K562 (cell line): ENCODE data around the gene MRM2. TPM values are rescaled to one million over a fixed set of nuclear protein-coding genes. Genes with fewer than 3 reads are reported as not detected.
A peak's percentile ranks its signal among the peaks of the same experiment; 100 is the strongest.

Experiments used
- E4F1 ChIP-seq: fragments of 250-450 bp; sonication (Bioruptor Pico); IDR thresholded peaks from 2 replicates; pipeline ENCODE4 v1.5.0; 2021; ENCODE audit warnings: mild to moderate bottlenecking, borderline replicate concordance
- FOS ChIP-seq: IDR thresholded peaks from 3 replicates; pipeline ENCODE4 v1.6.1; 2011; ENCODE audit not compliant: insufficient read length; ENCODE audit errors: extremely low read depth
- HMGN3 ChIP-seq: IDR thresholded peaks from 2 replicates; pipeline ENCODE4 v1.6.1; 2011; ENCODE audit warnings: borderline replicate concordance, low read depth, mild to moderate bottlenecking, mixed read lengths, low read length; ENCODE audit not compliant: insufficient read length; ENCODE audit errors: extremely low read depth
- NEUROD1 ChIP-seq: fragments of 150-350 bp; IDR thresholded peaks from 2 replicates; pipeline ENCODE4 v1.6.1; 2014; ENCODE audit warnings: borderline replicate concordance, low read length, low read depth; ENCODE audit not compliant: partially characterized antibody
- SMAD1 ChIP-seq: fragments of 150-350 bp; IDR thresholded peaks from 2 replicates; pipeline ENCODE4 v1.6.1; 2014; ENCODE audit warnings: low read length, low read depth; ENCODE audit not compliant: partially characterized antibody
- TRIM28 ChIP-seq: fragments of 450-650 bp; IDR thresholded peaks from 2 replicates; pipeline ENCODE4 v1.6.1; 2017
- WHSC1 ChIP-seq: IDR thresholded peaks from one replicate; pipeline ENCODE4 v1.6.1; 2012; ENCODE audit warnings: low read length, control low read depth, inconsistent platforms
- ZNF121 ChIP-seq: sonication (generic); formaldehyde crosslinking; conservative IDR thresholded peaks from 2 replicates; pipeline ENCODE4 v1.8.0; 2022; ENCODE audit warnings: missing genetic modification reagents
- ZNF431 ChIP-seq: sonication (generic); formaldehyde crosslinking; IDR thresholded peaks from 2 replicates; pipeline ENCODE4 v1.8.0; 2022; ENCODE audit warnings: mild to moderate bottlenecking, missing genetic modification reagents
- ZSCAN29 ChIP-seq: fragments of 450-650 bp; IDR thresholded peaks from 2 replicates; pipeline ENCODE4 v1.6.1; 2017
- polyA plus RNA-seq, 8 experiments: library from polyadenylated mRNA; depleted of rRNA in 4 of 8; stranded (reverse) in 5 of 8; unstranded in 3 of 8; fragments of >200 nt; fragmentation: Nextera tagmentation in 2 of 8; fragmentation: Illumina TruSeq in 1 of 8; extraction: Ambion mirVana in 2 of 8; extraction: Trizol in 1 of 8; gene quantifications; 2 replicates each; pipeline versions ENCODE4 v1.2.1 to v1.2.3, GENCODE V29; 2011 to 2014; ENCODE audit warnings: inconsistent platforms in 1 of 8, missing spikeins in 1 of 8
- total RNA-seq, 7 experiments: library from RNA; depleted of rRNA in 6 of 7; stranded (reverse); fragments of >200 nt in 6 of 7; fragmentation: Illumina TruSeq in 2 of 7; extraction: Trizol in 2 of 7; gene quantifications; 2 replicates each; pipeline versions ENCODE4 v1.2.1 to v1.2.3, GENCODE V29; 2011 to 2021; ENCODE audit warnings: low replicate concordance in 1 of 7
- TF ChIP-seq, protein P1 (sequence below), 2 experiments: fragments of 450-650 bp; IDR thresholded peaks; 2 replicates each; pipeline ENCODE4 v1.6.1; 2016; ENCODE audit warnings: mild to moderate bottlenecking in 2 of 2, borderline replicate concordance in 1 of 2, low read depth in 1 of 2, moderate library complexity in 1 of 2
- TF ChIP-seq, protein P2 (sequence below): fragments of 450-650 bp; IDR thresholded peaks from 2 replicates; pipeline ENCODE4 v1.6.1; 2018; ENCODE audit warnings: mild to moderate bottlenecking, low read depth; ENCODE audit not compliant: partially characterized antibody
- TF ChIP-seq, protein P3 (sequence below): fragments of 250-450 bp; sonication (Bioruptor Pico); IDR thresholded peaks from 2 replicates; pipeline ENCODE4 v1.5.1; 2021; ENCODE audit warnings: mild to moderate bottlenecking

Gene MRM2
- total and polyA plus RNA-seq, 9 of the 15 experiments (the other 6 are each of a cell fraction or from before 2014, with no cell fraction given): 32.4 to 116 (median 50.5) TPM

DNA sequence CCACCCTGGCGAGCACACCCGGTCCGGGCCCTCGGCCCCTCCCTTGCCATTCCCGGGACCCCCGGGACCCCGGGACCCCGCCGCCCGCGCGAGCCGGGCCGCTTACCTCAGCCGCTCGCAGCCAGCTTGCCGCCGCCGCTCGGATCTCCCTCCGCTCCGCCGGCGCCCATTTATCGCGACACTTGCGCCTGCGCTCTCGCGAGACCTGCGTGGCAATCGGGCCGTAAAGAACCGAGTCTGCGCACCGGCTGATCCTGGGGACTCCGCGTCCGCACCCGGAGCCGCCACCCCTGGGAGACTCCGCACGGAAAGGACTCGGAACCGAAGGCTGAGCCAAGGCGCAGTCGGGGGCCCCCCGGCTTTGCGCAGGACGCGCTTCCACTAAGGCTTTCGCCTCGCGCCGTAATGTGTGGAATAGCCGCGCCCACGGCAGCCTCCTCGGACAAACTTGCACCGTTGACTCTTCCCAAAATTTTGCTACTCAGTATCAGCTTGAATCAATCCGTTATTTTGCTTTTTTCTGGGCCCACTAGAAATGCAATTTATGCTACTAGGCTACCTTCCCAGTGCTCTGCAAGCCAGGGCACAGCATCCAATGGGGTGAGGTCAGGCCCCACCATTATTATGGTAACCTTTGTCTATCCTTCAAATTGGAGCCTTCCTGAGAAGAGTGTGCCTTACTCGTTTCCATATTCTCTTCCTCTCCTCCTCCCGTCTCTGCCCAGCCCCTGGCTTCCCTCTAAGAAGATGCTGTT, 9.1 kb downstream of the MRM2 start, which contains the start of gene MAD1L1 (continued):
- no peak for TF ChIP-seq FOS
- peak; percentile 72; the same call in 1 of the 2 replicates for TF ChIP-seq TRIM28
- TF ChIP-seq, protein P1, sequence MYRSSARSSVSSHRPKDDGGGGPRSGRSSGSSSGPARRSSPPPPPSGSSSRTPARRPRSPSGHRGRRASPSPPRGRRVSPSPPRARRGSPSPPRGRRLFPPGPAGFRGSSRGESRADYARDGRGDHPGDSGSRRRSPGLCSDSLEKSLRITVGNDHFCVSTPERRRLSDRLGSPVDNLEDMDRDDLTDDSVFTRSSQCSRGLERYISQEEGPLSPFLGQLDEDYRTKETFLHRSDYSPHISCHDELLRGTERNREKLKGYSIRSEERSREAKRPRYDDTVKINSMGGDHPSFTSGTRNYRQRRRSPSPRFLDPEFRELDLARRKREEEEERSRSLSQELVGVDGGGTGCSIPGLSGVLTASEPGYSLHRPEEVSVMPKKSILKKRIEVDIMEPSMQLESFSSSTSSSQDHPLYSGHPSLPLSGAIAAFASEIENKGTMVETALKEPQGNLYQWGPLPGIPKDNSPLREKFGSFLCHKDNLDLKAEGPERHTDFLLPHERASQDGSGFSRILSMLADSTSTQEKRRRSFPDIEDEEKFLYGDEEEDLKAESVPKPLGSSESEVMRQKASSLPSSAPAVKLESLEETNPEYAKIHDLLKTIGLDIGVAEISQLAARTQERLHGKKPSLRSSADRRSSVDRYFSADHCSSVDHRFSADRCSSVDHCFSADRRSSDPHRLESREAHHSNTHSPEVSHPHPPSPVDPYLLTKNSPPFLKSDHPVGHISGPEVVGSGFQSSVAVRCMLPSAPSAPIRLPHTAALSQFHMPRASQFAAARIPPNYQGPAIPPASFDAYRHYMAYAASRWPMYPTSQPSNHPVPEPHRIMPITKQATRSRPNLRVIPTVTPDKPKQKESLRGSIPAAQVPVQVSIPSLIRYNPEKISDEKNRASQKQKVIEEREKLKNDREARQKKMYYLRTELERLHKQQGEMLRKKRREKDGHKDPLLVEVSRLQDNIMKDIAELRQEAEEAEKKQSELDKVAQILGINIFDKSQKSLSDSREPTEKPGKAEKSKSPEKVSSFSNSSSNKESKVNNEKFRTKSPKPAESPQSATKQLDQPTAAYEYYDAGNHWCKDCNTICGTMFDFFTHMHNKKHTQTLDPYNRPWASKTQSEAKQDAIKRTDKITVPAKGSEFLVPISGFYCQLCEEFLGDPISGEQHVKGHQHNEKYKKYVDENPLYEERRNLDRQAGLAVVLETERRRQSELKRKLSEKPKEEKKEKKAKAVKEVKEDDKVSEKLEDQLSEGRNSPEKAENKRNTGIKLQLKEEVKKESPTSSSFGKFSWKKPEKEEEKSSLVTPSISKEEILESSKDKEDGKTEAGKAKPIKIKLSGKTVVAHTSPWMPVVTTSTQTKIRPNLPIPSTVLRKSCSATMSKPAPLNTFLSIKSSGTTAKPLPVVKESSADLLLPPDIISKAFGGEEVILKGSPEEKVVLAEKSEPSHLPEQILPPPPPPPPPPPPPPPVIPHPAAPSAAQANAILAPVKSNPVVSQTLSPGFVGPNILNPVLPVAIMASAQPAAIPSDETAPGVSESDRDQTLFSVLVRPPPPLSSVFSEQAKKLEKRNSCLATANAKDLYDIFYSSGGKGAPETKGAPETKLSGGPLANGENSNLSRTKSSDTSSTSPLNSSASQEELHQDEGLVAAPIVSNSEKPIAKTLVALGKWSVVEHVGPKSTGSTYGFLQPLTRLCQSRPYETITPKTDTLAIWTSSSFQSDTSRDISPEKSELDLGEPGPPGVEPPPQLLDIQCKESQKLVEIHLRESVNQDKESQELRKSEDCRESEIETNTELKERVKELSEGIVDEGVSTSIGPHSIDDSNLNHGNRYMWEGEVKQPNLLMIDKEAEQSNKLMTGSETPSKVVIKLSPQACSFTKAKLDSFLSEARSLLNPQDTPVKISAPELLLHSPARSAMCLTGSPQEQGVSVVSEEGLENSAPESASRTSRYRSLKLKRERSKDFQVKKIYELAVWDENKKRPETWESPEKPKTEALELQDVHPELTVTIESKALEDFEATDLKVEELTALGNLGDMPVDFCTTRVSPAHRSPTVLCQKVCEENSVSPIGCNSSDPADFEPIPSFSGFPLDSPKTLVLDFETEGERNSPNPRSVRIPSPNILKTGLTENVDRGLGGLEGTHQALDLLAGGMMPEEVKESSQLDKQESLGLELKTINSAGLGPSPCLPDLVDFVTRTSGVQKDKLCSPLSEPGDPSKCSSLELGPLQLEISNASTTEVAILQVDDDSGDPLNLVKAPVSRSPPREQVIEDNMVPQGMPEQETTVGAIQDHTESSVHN (IDR thresholded peaks at IDR 0.05; ENCODE audit: borderline replicate concordance in 1 of 2, low read depth in 1 of 2): no peak
- TF ChIP-seq SMAD1: no peak
- TF ChIP-seq, protein P2, sequence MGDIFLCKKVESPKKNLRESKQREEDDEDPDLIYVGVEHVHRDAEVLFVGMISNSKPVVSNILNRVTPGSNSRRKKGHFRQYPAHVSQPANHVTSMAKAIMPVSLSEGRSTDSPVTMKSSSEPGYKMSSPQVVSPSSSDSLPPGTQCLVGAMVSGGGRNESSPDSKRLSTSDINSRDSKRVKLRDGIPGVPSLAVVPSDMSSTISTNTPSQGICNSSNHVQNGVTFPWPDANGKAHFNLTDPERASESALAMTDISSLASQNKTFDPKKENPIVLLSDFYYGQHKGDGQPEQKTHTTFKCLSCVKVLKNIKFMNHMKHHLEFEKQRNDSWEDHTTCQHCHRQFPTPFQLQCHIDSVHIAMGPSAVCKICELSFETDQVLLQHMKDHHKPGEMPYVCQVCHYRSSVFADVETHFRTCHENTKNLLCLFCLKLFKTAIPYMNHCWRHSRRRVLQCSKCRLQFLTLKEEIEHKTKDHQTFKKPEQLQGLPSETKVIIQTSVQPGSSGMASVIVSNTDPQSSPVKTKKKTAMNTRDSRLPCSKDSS: no peak
- TF ChIP-seq ZNF121 (CRISPR knock-in tag): no peak
- 0 out of 2 replicates have a peak, but pooled peaks have one; percentile 17 for TF ChIP-seq ZNF431 (CRISPR knock-in tag)
- TF ChIP-seq E4F1 (CRISPR knock-in tag): no peak
- peak; percentile 81 for TF ChIP-seq HMGN3
- peak; percentile 90 for TF ChIP-seq NEUROD1
- peak; percentile 66; the same call in 1 of the 2 replicates for TF ChIP-seq ZSCAN29
- TF ChIP-seq, protein P3, sequence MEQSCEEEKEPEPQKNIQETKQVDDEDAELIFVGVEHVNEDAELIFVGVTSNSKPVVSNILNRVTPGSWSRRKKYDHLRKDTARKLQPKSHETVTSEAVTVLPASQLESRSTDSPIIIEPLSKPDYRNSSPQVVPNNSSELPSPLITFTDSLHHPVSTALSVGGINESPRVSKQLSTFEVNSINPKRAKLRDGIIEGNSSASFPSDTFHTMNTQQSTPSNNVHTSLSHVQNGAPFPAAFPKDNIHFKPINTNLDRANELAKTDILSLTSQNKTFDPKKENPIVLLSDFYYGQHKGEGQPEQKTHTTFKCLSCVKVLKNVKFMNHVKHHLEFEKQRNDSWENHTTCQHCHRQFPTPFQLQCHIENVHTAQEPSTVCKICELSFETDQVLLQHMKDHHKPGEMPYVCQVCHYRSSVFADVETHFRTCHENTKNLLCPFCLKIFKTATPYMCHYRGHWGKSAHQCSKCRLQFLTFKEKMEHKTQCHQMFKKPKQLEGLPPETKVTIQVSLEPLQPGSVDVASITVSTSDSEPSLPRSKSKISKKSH (CRISPR knock-in tag): no peak
- no peak for TF ChIP-seq WHSC1
